Measurements from ENCODE around the gene PLTP. TPM values are rescaled to one million over a fixed set of nuclear protein-coding genes. Genes with fewer than 3 reads are reported as not detected.
"Not testable (repeated sequence)": the region's sequence is repeated elsewhere in the genome, so short reads cannot be mapped to it uniquely, and the experiment has no call there.

The PLTP gene
- total RNA-seq, 2 experiments from 2014 or later: 5.1 to 5.3 TPM

GRCh38 chr20:45931680-45932079 is 19.7 kb upstream of the PLTP start:
- POLR2A ChIA-PET, CTCF ChIA-PET: not testable (repeated sequence)

- POLR2A ChIA-PET: interaction anchor here (1.0 kb wide), 1 partner anchor 74 kb away, joined by 3 read pairs; no protein-coding TSS in a partner anchor
- CTCF ChIA-PET: interaction anchor here (1.0 kb wide), 1 partner anchor 42 kb away, joined by 3 read pairs; no protein-coding TSS in a partner anchor
Measured at GRCh38 chr20:45927071-45927878, 15.3 kb upstream of the PLTP start.

- CTCF ChIA-PET: interaction anchor here (0.8 kb wide), 1 partner anchor 17 kb away, joined by 3 read pairs; no protein-coding TSS in a partner anchor
- POLR2A ChIA-PET: no interaction called here
Measured at GRCh38 chr20:45926731-45927070, 14.7 kb upstream of the PLTP start.

- ChIA-PET CTCF (interaction anchor here (0.8 kb wide), 1 partner anchor 16 kb away, joined by 3 read pairs; no protein-coding TSS in a partner anchor), POLR2A (no interaction called here)
Measured at GRCh38 chr20:45925821-45926506, 14.0 kb upstream of the PLTP start.

GRCh38 chr20:45924391-45925261 is 12.7 kb upstream of the PLTP start:
- POLR2A ChIA-PET: no interaction called here
- CTCF ChIA-PET: interaction anchor here (1.0 kb wide), 1 partner anchor 12 kb away, joined by 3 read pairs; no protein-coding TSS in a partner anchor

- POLR2A ChIA-PET: no interaction called here
- CTCF ChIA-PET: interaction anchor here (2.7 kb wide), 1 partner anchor 12 kb away, joined by 10 read pairs; no protein-coding TSS in a partner anchor
Measured at GRCh38 chr20:45921337-45922189, 9.6 kb upstream of the PLTP start.

- ChIA-PET CTCF (interaction anchor here (2.7 kb wide), 1 partner anchor 12 kb away, joined by 10 read pairs; no protein-coding TSS in a partner anchor), POLR2A (no interaction called here)
Measured at GRCh38 chr20:45920462-45921336, 8.7 kb upstream of the PLTP start.

GRCh38 chr20:45919542-45920399 is 7.8 kb upstream of the PLTP start:
- CTCF ChIA-PET: interaction anchor here (1.0 to 2.7 kb wide), 2 partner anchors 13 to 24 kb away, joined by 3 to 10 read pairs; no protein-coding TSS in a partner anchor
- POLR2A ChIA-PET: no interaction called here

- ChIA-PET POLR2A (no interaction called here), CTCF (interaction anchor here (1.0 to 2.7 kb wide), 3 partner anchors 11 to 25 kb away, joined by 3 to 10 read pairs (median 3); no protein-coding TSS in a partner anchor)
Measured at GRCh38 chr20:45918779-45919537, 7.0 kb upstream of the PLTP start.

GRCh38 chr20:45918182-45918737 is 6.3 kb upstream of the PLTP start:
- ChIA-PET CTCF (interaction anchor here (1.1 kb wide), 1 partner anchor 12 kb away, joined by 3 read pairs; no protein-coding TSS in a partner anchor), POLR2A (no interaction called here)

- CTCF ChIA-PET: no interaction called here
- POLR2A ChIA-PET: no interaction called here
Measured at GRCh38 chr20:45917790-45918141, 5.8 kb upstream of the PLTP start.

- CTCF ChIA-PET: no interaction called here
- POLR2A ChIA-PET: no interaction called here
Measured at GRCh38 chr20:45913116-45913515, 1.2 kb upstream of the PLTP start.

GRCh38 chr20:45912344-45912682 is 358 bp upstream of the PLTP start:
- CTCF ChIA-PET: no interaction called here
- POLR2A ChIA-PET: interaction anchor here (1.0 to 2.0 kb wide), 2 partner anchors 21 to 22 kb away, joined by 4 to 6 read pairs; partner anchors contain the start of genes CTSA and NEURL2

- ChIA-PET CTCF (interaction anchor here (0.7 to 1.3 kb wide), 4 partner anchors 15 to 60 kb away, joined by 3 read pairs; no protein-coding TSS in a partner anchor), POLR2A (interaction anchor here (0.7 to 2.0 kb wide), 3 partner anchors 21 to 59 kb away, joined by 3 to 10 read pairs (median 6); partner anchors contain the start of genes CTSA, NEURL2 and PCIF1)
Measured at GRCh38 chr20:45910670-45911485, 1.1 kb downstream of the PLTP start.

All from activated CD8-positive, alpha-beta memory T cell treated with anti-CD3 and anti-CD28 coated beads for 36 hours (primary cell).